HepG2 (cell line): ENCODE results near the gene DHX16. TPM values are rescaled to one million over a fixed set of nuclear protein-coding genes. Genes with fewer than 3 reads are reported as not detected.

Experiments
- ATAC-seq: fragments of 200-7000 bp; cut with Tn5 transposase; 3 replicates; pipeline ENCODE4 v1.9.1; 2020; ENCODE audit warnings: mild to moderate bottlenecking, moderate library complexity
- BruUV-seq: library from RNA; stranded (reverse); fragments of 400-500 nt; replicated peaks from 2 replicates; lab custom pipeline; 2021; lab: Mats Ljungman, UMichigan
- CTCF ChIA-PET: fragments of 300-600 bp; formaldehyde crosslinking; extraction: SDS; loops from one replicate; lab custom pipeline; 2021; ENCODE audit warnings: low total read pairs, inconsistent platforms, low intra/inter-chr PET ratio; lab: Yijun Ruan, JAX
- POLR2A ChIA-PET: fragments of 350-600 bp; sonication (Branson Sonifier 250); formaldehyde crosslinking; loops from one replicate; lab custom pipeline; 2020; ENCODE audit warnings: antibody characterized with exemption, inconsistent platforms; lab: Yijun Ruan, JAX
- DNase-seq: peaks from one replicate; pipeline ENCODE4 v3.0.0-alpha.2; 2015; ENCODE audit warnings: low spot score
- FAIRE-seq: peaks from 3 replicates; lab custom pipeline; 2011; peaks lifted over from hg19 to GRCh38; lab: Jason Lieb, UNC
- H2AFZ ChIP-seq: one replicate; pipeline ENCODE4 v1.6.1; 2011; ENCODE audit warnings: low read length, inconsistent platforms
- H3K27ac ChIP-seq: fragments of 300-600 bp; 3 replicates; pipeline ENCODE4 v1.8.0; 2011; ENCODE audit warnings: mixed run types, mild to moderate bottlenecking, mixed read lengths, low read length, inconsistent platforms; ENCODE audit not compliant: insufficient read depth; ENCODE audit errors: extremely low read length
- H3K27me3 ChIP-seq, 2 experiments: fragments of 200-600 bp in 1 of 2; 2 replicates in 1 of 2; 3 replicates in 1 of 2; pipeline versions ENCODE4 v1.6.0 to v1.8.0; 2011; ENCODE audit warnings: low read length in 2 of 2, mild to moderate bottlenecking in 2 of 2, moderate library complexity in 2 of 2, inconsistent platforms in 1 of 2; ENCODE audit not compliant: insufficient read depth in 2 of 2, control insufficient read depth in 1 of 2
- H3K36me3 ChIP-seq, 2 experiments: fragments of 200-600 bp in 1 of 2; replicated peaks in 1 of 2; 2 replicates in 1 of 2; 3 replicates in 1 of 2; pipeline versions ENCODE4 v1.5.1 to v1.8.0; 2011; ENCODE audit warnings: low read length in 2 of 2, inconsistent platforms in 1 of 2; ENCODE audit not compliant: insufficient read depth in 2 of 2, control insufficient read depth in 1 of 2
- H3K4me1 ChIP-seq: 2 replicates; pipeline ENCODE4 v1.5.1; 2012; ENCODE audit warnings: low read length, inconsistent platforms; ENCODE audit not compliant: insufficient read depth
- H3K4me2 ChIP-seq: 2 replicates; pipeline ENCODE4 v1.6.0; 2011; ENCODE audit warnings: low read depth, low read length, inconsistent platforms
- H3K4me3 ChIP-seq, 3 experiments: fragments of 200-600 bp in 1 of 3; sonication (generic), shearing (Covaris generic) in 1 of 3; replicated peaks in 1 of 3; 2 replicates each; pipeline ENCODE4 v1.5.1; 2011 to 2016; ENCODE audit warnings: low read length in 3 of 3, inconsistent platforms in 2 of 3, low read depth in 2 of 3, mild to moderate bottlenecking in 2 of 3, control low read depth in 1 of 3, mixed read lengths in 1 of 3; ENCODE audit not compliant: insufficient read depth in 1 of 3
- H3K79me2 ChIP-seq: one replicate; pipeline ENCODE4 v1.6.1; 2011; ENCODE audit warnings: low read length, inconsistent platforms; ENCODE audit not compliant: insufficient read depth
- H3K9ac ChIP-seq: 2 replicates; pipeline ENCODE4 v1.6.0; 2011; ENCODE audit warnings: mild to moderate bottlenecking, low read depth, low read length, inconsistent platforms; ENCODE audit not compliant: insufficient read depth
- H3K9me3 ChIP-seq: 2 replicates; pipeline ENCODE4 v1.5.1; 2012; ENCODE audit warnings: mild to moderate bottlenecking, low read length
- H4K20me1 ChIP-seq: 2 replicates; pipeline ENCODE4 v1.6.0; 2011; ENCODE audit warnings: inconsistent platforms, mild to moderate bottlenecking, low read length, moderate library complexity; ENCODE audit not compliant: insufficient read depth
- ATAD3A ChIP-seq: sonication (generic); formaldehyde crosslinking; IDR thresholded peaks from 2 replicates; pipeline ENCODE4 v1.4.0; 2020; ENCODE audit warnings: missing genetic modification reagents
- RFX5 ChIP-seq: IDR thresholded peaks from 2 replicates; pipeline ENCODE4 v1.6.1; 2011; ENCODE audit warnings: low read depth, low read length, improper control_type of control experiment
- SALL1 ChIP-seq: sonication (generic); formaldehyde crosslinking; IDR thresholded peaks from 2 replicates; pipeline ENCODE4 v1.8.0; 2022; ENCODE audit warnings: mild to moderate bottlenecking, missing genetic modification reagents
- SMARCE1 ChIP-seq: fragments of 450-650 bp; IDR thresholded peaks from 2 replicates; pipeline ENCODE4 v1.6.1; 2017; ENCODE audit warnings: borderline replicate concordance
- ZFP36L2 ChIP-seq: sonication (generic); formaldehyde crosslinking; IDR thresholded peaks from 2 replicates; pipeline ENCODE4 v1.4.0; 2020; ENCODE audit warnings: missing genetic modification reagents
- ZNF101 ChIP-seq: sonication (generic); formaldehyde crosslinking; IDR thresholded peaks from 2 replicates; pipeline ENCODE4 v1.4.0; 2020; ENCODE audit warnings: mild to moderate bottlenecking, low read depth, missing genetic modification reagents, borderline replicate concordance
- ZNF138 ChIP-seq: sonication (generic); formaldehyde crosslinking; IDR thresholded peaks from 2 replicates; pipeline ENCODE4 v1.5.0; 2020; ENCODE audit warnings: mild to moderate bottlenecking, low read depth, missing genetic modification reagents
- ZNF296 ChIP-seq: sonication (generic); formaldehyde crosslinking; conservative IDR thresholded peaks from 2 replicates; pipeline ENCODE4 v1.5.0; 2020; ENCODE audit warnings: mild to moderate bottlenecking, missing genetic modification reagents
- ZNF333 ChIP-seq: sonication (generic); formaldehyde crosslinking; IDR thresholded peaks from 2 replicates; pipeline ENCODE4 v1.4.0; 2020; ENCODE audit warnings: mild to moderate bottlenecking, missing genetic modification reagents, borderline replicate concordance
- ZNF564 ChIP-seq: sonication (generic); formaldehyde crosslinking; IDR thresholded peaks from 2 replicates; pipeline ENCODE4 v1.8.1; 2023; ENCODE audit warnings: mild to moderate bottlenecking, missing genetic modification reagents
- WGBS: methylation state at CpG from one replicate; pipeline ENCODE4 v1.1.6; 2017; ENCODE audit warnings: low lambda C conversion rate; 5-methylcytosine and 5-hydroxymethylcytosine counted together
- in situ Hi-C: cut with HindIII; loops from 2 replicates; pipeline ENCODE4 v1.10.0; 2017; ENCODE audit warnings: low pct_unique_long_range_greater_than_20kb; ENCODE audit not compliant: extremely low pct_ligation_motif_present
- intact Hi-C: fragments of 100-400 bp; cut with micrococcal nuclease; formaldehyde crosslinking; loops from one replicate; pipeline ENCODE4 v1.10.0; 2022; ENCODE audit not compliant: unreplicated experiment
- polyA plus RNA-seq, 8 experiments: library from polyadenylated mRNA; depleted of rRNA in 3 of 8; stranded (reverse) in 7 of 8; unstranded in 1 of 8; fragments of >200 nt; fragmentation: Illumina TruSeq in 4 of 8; extraction: Trizol in 4 of 8; gene quantifications; 2 replicates each; pipeline versions ENCODE4 v1.2.1 to v1.2.3, GENCODE V29; 2011 to 2016; ENCODE audit warnings: low read depth in 4 of 8, missing spikeins in 1 of 8, mixed read lengths in 1 of 8; ENCODE audit not compliant: insufficient read depth in 1 of 8
- total RNA-seq, 5 experiments: library from RNA; depleted of rRNA; stranded (reverse); fragments of >200 nt; fragmentation: Illumina TruSeq; extraction: Trizol; gene quantifications; 2 replicates each; pipeline ENCODE4 v1.2.3, GENCODE V29; 2016; ENCODE audit warnings: low read depth in 1 of 5
- TF ChIP-seq, protein P1 (sequence below): sonication (generic); formaldehyde crosslinking; IDR thresholded peaks from 2 replicates; pipeline ENCODE4 v1.8.0; 2022; ENCODE audit warnings: mild to moderate bottlenecking, missing genetic modification reagents
- TF ChIP-seq, protein P2 (sequence below): sonication (generic); formaldehyde crosslinking; IDR thresholded peaks from 2 replicates; pipeline ENCODE4 v1.5.0; 2020; ENCODE audit warnings: missing genetic modification reagents
- TF ChIP-seq, protein P3 (sequence below): IDR thresholded peaks from 2 replicates; pipeline ENCODE4 v1.6.1; 2016

DHX16 gene
- total and polyA plus RNA-seq, 2 of the 13 experiments (the other 11 are each of a cell fraction or from before 2014, with no cell fraction given) = 57.0 to 58.5 TPM

DNA sequence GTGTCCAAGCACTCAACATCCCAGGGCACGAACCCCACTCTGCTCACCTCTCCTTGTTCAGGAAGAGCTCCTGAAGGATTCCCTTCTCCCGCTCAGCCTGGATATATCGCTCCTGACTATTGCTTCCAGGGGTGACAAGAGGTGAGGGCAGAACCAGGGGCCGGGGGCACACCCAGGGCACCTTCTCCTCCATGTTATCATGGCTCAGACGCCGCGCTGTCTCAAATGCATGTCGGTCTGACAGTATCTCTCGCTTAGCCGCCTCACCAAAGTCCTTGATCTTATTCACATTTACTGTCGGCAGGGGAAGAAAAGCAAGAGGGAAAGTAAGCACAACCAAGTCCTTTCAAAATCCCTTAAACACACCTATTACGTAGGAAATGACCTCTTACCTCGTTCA, 68.8 kb downstream of the DHX16 start:
- H2AFZ ChIP-seq = no peak overlapping the region
- H3K4me2 ChIP-seq = no peak overlapping the region
- H4K20me1 ChIP-seq = no peaks in the 10 kb centered on the region
- H3K27ac ChIP-seq = no peak overlapping the region
- no peak for ATAC-seq
- in situ Hi-C loops = loop anchor here (5.0 kb wide), 1 partner anchor 122 kb away; no protein-coding TSS in a partner anchor
- H3K9me3 ChIP-seq = no peaks in the 10 kb centered on the region
- 98% methylated on average over 13 of the region's 13 CpGs for WGBS
- POLR2A ChIA-PET = interaction anchor here (0.9 to 10.8 kb wide), 2 partner anchors 10 to 33 kb away, joined by 3 to 172 read pairs; partner anchors contain the start of gene ABCF1
- FAIRE-seq = no peak
- TSS peak; percentile 16 for BruUV-seq
- no peak overlapping the region for H3K9ac ChIP-seq
- no peaks in the 10 kb centered on the region for H3K4me1 ChIP-seq
- no peaks in the 10 kb centered on the region for H3K27me3 ChIP-seq
- no peak overlapping the region for H3K4me3 ChIP-seq
- intact Hi-C loops = no loop called here
- DNase-seq = no peak
- H3K79me2 ChIP-seq = no peaks in the 10 kb centered on the region
- CTCF ChIA-PET = no interaction called here
- H3K36me3 ChIP-seq = peaks cover 52 to 72% of the 10 kb centered on the region in 2 experiments
- TF ChIP-seq ZNF138 (CRISPR knock-in tag) (no peak), ZNF333 (CRISPR knock-in tag) (no peak), ZNF564 (CRISPR knock-in tag) (no peak), ZNF296 (no peak), ZFP36L2 (no peak), ZNF101 (no peak), RFX5 (no peak), SMARCE1 (no peak), SALL1 (CRISPR knock-in tag) (no peak), ATAD3A (no peak)
- TF ChIP-seq, protein P1, sequence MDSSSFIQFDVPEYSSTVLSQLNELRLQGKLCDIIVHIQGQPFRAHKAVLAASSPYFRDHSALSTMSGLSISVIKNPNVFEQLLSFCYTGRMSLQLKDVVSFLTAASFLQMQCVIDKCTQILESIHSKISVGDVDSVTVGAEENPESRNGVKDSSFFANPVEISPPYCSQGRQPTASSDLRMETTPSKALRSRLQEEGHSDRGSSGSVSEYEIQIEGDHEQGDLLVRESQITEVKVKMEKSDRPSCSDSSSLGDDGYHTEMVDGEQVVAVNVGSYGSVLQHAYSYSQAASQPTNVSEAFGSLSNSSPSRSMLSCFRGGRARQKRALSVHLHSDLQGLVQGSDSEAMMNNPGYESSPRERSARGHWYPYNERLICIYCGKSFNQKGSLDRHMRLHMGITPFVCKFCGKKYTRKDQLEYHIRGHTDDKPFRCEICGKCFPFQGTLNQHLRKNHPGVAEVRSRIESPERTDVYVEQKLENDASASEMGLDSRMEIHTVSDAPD = no peak
- TF ChIP-seq, protein P2, sequence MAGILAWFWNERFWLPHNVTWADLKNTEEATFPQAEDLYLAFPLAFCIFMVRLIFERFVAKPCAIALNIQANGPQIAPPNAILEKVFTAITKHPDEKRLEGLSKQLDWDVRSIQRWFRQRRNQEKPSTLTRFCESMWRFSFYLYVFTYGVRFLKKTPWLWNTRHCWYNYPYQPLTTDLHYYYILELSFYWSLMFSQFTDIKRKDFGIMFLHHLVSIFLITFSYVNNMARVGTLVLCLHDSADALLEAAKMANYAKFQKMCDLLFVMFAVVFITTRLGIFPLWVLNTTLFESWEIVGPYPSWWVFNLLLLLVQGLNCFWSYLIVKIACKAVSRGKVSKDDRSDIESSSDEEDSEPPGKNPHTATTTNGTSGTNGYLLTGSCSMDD (CRISPR knock-in tag) = no peak
- TF ChIP-seq, protein P3, sequence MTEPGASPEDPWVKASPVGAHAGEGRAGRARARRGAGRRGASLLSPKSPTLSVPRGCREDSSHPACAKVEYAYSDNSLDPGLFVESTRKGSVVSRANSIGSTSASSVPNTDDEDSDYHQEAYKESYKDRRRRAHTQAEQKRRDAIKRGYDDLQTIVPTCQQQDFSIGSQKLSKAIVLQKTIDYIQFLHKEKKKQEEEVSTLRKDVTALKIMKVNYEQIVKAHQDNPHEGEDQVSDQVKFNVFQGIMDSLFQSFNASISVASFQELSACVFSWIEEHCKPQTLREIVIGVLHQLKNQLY (CRISPR knock-in tag) = no peak
